HG02763 (cell line): ENCODE data around the gene PREX1.

Experiments
- ATAC-seq: cut with Tn5 transposase; IDR thresholded peaks from one replicate; pipeline ENCODE4 v1.9.1; 2021; ENCODE audit warnings: mild to moderate bottlenecking, moderate library complexity; ENCODE audit not compliant: unreplicated experiment

Gene PREX1

DNA sequence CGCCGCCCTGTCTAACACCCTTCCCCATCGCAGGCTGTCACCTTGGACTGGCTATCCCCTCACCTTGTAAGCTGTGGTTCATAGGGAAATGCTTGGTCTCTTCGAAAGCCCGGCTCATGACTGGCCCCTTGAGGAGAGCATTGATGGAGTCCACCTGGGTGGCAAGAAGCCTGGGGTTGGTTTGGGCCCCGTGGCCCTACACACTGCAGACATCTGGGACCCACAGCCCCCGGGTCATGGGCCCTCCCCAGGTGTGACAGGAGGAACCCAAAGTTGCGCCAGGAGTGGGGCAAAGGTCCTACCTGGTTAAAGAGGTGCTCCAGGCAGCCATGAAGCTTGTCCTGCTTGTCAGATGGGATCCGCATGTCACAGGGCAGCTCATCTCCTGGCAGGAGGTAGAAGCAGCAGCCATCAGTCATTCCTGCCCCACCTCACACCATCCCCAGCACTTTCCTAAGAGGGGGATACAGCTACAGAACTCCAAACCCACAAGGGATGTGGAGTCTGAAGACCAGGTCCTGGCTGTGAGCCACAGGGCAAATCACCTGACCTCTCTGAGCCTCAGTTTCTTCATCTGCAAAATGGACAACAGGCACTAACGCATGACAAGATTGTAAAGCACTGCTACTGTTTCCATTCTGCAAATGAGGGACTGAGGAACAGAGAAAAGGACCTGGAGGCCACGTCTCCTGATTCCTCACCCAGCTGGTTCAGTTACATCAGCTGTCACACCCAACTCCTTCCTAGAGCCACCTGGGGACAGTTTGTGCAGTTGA, 185.5 kb downstream of the PREX1 start:
- ATAC-seq: no peak

DNA sequence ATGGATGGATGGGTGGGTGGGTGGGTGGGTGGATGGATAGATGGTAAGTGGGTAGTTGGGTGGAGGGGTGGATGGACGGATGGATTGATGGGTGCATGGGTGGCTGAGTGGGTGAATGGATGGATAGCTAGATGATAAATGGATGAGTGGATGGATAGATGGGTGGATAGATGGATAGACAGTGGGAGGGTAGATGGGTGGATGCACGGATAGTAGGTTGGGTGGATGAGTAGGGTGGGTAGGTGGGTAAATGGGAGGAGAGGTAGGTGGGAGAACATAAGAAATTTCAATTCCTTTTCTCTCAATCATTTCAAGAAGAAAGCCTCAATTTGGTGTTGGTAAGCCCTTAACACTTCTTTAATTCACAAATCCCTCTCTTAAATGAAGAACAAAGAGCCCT, 186.9 kb downstream of the PREX1 start:
- ATAC-seq: no peak

DNA sequence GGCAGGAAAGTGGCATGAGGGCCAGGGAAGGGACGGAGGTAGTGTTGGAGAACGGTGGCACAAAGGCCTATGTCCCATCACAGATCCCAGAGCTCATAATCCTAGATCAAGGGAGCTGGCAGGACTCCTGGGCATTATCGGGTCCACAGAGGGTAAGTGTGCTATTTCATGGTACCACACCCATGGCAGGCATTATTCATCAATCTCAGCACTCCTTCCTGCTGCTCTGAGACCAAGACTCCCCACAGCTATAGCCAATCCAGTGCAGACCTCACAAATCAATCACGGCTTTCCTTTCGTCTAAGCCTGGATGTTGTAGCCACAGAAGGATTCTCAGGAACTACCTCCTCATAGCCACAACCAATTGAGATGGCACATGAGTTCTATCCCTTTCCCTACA, 187.9 kb downstream of the PREX1 start:
- no peak for ATAC-seq

DNA sequence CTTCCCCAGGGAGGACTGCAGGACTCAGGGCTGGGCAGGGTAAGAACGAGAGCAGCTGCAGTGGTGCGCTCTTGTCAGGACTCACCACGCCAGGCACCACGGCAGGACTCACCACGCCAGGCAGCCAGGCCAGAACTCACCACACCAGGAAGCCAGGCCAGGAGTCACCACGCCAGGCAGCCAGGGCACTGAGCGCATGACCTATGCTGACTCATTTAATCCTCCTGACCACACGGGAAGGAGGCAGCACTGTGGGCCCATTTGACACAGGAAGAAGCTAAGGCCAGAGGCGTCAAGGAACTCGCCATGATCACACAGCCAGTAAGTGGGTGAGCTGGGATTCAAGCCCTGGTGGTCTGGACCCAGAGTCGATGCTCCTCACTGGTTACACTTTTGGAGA, 189.3 kb downstream of the PREX1 start:
- ATAC-seq: no peak

DNA sequence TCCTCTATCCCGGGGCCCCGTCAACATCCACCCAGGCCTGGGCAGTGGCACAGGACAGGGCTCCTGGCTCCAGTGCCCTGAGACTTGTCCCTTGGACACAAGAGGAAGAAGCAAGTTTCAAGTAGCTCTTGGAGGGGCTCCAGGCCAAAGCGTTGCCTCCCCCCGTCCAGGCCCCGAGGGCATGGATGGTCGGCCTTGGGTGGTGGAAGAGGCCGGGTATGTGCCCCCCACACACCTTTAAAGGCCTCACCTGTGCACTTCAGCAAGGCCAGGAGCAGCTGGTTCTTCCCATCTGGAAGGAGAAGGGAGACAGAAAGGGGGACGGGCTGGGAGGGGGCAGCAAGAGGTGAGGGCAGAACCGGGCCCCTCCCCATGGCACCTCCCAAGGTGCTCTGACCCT, 190.3 kb downstream of the PREX1 start:
- ATAC-seq: no peak

DNA sequence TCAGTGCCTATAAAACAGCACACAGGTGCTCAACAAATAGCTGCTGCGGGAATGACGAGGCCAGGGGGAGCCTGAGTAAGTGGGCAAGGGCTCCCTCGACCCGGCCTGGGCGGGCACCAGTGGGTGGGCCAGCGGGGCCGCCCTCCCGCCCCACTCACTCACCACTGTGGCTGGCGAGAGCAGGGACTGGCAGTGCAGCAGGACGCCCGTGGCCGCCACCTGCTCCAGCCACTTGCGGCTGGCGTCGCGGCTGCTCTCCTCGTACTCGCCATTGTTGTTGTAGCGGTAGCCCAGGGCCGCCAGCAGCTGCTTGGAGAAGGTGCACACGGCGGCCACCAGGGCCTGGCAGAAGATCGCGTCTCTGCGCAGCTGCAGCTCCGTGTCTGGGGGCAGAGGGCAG, 191.5 kb downstream of the PREX1 start:
- no peak for ATAC-seq

DNA sequence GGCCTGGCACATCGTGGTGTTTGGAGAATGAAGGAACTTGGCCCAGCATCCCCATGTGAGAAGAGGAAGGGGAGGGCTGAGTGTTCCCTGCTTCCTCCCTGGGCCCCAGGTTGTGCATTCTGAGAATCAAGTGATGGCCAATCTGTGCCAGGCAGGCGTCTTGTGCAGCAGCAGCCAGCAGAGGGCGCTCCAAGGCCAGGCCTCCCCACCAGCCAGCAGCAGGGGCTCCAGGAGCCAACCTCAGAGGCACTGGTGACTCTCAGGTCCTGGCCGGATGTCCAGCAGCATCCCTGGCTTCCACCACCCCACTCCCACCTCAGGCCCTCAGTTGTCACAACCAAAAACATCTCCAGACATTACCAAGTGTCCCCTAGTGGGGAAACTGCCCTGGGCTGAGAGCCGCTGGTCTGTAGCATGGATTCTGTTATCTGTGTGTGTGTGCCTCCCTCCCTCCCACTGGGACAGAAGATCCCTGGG, 192.0 kb downstream of the PREX1 start:
- ATAC-seq: no peak

DNA sequence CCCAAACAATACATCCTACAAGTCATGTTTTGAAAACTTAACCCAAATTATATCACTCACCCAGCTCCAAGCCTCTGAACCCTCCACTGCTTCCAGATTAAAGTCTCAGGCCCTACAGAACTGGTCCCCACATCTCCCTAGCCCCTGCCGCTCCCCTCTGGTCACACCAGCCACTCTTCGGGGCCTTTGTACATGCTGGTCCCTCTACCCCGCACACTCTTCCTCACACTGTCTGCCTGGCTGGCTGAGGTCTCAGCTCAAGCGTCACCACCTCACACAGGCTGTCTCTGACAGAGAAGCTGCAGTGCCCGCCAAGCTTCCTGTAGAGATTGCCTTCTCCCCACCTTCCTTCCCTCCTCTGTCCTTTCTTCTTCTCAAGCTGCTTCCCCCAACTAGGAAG, 192.4 kb downstream of the PREX1 start:
- ATAC-seq: no peak

DNA sequence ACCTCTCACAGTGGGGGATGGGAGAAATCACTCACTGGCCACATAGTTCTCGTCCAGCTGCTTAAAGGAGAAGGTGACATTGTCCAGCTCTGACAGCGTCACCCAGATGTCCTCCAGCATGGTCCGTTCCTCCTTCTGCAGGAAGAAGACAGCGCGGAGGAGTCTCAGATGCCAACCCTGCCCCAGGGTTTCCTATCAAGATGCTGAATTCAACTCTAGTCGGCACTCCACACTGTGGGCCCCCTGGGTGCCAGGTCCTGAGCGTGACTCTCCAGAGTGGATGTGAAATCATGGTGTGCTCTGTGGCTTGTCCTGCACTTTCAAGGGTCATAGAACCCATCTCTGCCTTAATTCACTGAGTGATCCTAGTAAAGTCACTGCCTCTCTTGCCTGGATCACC, 193.2 kb downstream of the PREX1 start:
- ATAC-seq: no peak

DNA sequence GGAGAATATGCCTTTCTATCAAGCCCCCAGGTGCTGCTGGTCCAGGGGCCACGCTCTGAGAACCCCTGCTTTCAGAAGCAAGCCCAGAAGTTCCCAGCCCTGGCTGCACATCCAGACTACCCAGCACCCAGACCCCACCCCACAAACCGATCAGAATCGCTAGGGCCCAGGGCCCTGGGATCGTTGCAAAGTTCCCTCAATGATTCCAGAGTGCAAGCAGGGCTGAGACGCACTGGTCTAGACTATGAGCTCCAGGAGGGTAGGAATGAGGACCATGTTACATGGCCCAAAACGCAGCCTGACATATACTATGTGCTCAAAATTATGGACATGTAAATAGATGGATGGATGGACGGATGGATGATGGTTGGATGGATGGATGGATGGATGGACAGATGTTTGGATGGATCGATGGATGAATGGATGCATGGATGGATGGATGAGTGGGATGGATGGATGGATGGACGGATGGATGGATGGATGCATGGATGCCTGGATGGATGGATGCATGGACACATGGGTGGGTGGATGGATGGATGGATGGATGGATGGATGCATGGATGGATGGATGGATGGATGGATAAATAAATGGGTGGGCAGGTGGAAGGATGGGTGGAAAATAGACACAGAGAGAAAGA, 194.1 kb downstream of the PREX1 start:
- ATAC-seq: no peak

DNA sequence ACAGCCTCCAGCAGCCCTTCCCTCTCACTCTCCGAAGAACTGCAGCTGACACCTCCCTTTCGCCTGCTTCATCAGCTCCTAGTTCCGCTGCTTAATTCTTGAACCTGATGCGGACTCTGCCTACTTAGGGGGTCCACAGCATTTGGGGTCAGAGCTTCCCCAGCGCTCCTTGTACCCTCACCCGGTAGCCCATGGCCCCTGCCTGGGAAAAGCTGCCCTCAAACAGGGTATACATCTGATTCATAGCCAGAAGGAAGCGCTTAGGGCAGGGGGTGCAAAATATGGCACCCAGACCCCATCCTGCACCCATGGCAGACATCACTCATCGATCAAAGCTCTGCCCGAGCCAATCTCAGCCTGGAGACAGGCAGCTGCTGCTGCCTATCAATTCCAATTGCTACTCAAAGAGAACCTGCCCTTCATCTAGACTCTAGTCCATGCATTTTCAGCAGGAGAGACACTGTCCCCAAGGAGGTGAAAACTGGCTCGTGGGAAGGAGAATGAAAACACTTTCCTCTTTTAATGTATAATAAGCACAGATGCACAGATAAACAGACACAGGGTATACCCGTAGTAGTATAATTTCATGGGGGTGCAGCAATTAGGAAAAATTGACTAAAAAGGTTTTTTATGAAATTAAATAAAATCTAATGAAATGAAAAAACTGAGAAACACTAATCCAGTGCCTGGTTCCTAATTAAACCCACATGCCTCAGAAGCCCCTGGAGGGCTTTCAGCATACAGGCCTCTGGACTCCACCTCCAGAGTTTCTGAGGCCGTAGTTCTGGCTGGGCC, 194.8 kb downstream of the PREX1 start:
- ATAC-seq: no peak

DNA sequence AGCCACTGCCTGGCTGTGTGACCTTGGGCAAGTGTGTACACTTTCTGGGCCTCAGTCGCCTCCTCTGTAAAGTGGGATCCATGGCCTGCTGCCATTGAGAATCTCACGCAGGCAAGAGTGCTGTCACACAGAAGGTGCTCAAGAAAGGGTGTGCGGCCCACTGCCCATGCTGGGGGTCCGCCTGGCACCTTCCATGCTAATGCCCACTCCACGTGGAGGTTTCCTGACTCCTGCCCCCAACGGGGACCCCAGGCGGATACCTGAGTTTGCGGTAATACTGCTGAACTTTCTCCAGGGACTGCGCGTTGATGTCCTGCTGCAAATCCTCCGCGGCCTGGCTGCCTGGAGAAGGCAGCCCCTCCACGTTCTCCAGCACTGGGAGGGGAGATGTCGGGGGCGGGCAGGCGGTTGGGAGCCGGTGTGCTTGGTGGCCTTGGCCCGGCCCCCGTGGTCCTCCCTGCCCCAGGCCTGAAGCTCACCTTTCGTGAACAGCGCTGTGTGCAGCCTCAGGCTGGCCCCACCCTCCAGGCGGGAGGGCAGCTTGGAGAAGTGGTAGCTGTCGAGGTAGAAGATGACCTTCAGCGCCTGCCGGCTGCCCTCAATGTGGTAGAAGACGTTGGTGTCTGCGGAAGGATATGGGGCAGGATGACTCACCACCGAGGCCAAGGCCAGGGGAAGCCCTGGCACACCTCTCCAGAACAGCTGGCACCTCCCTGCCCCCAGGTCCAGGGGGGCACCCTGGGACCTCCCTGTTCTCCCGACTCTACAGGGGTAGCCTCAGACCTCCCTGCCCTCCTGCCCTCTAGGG, 195.6 kb downstream of the PREX1 start:
- no peak for ATAC-seq

DNA sequence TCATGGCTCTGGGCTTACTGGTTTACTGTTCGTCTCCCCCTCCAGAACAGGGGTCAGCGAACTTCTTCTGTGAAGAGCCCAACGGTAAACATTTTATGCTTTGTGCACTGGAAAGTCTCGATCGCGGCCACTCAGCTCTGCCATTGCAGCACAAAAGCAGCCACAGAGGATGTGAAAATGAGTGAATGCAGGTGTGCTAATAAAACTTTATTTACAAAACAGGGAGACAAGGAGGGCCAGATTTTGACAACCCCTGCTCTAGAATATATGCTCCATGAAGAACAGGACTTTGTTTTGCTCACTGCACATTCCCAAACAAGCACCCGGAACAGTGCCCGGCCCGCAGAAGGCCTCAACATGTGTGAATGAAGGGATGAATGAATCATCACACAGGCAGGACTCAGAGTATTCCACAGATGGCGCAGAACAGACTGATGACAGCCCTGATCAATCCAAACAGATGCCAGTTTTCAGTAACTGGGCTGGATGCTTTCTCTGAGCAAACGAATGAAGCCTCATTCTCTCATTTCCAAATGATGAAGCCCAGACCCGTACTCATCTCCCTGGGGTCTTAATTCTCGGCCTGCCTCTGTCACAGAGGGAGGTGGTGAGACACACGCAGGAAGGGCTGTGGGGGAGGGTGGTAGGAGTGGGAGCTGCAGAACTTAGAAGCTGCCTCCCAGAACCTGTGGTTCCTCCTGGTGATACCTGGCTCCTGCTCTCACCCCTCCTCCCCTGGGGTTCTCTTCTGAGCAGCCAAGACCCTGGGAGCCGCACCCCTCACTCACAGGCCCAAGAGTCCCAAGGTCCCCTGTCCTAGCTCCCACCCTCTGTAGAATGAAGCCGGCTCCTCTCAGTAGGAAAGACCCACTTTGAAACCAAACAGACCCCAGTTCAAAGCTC, 196.4 kb downstream of the PREX1 start:
- no peak for ATAC-seq

DNA sequence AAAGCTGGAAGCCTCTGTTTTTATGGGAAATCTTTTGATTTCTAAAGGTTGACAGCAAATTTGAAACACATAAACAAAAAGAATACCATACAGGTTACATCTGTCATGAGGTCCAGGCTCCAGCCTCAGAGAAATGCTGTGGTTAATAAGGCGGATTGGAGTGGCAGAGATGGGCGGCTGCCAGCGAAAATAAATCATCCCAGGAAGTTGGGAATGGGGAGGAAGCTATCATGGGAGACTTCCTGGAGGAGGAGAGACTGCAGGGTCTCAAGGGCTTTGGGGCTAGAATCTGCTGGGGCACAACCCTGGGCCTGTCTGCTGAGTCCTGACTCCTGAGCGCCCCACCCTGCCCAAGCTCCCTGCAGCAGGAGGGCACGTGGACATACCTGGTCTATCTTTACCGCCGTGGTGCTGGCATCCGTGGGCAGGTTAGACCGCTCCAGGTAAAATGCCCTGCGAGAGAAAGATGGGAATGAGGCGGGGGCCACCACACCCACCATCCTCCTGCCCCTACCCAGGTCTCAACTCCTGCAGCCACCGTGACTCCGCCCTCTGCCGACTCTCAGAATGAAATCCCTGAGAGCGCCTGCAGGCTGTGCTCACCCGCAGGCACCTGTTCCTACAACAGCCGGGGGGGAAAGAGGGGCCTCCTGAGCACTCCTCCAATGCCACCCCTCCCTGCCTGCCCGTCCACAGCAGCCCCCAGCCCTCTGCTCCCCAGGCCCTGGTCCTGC, 197.3 kb downstream of the PREX1 start:
- no peak for ATAC-seq

DNA sequence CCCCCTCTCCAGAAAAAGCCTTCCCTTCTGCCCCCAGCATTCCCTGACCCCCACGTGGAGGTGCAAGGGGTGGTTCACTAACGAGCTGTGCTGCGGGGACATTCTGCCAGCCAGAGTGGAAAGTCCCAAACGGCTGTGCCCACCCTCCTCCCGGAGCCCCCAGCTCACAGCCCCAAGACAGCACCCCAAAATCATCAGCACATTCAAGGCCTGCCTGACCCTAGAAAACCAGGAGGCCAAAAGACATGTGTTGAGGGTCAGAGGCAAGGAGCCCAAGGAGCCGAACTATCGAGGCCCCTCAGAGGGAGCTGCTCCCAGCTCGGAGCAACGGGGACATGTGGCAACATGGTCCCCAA, 197.9 kb downstream of the PREX1 start:
- no peak for ATAC-seq

DNA sequence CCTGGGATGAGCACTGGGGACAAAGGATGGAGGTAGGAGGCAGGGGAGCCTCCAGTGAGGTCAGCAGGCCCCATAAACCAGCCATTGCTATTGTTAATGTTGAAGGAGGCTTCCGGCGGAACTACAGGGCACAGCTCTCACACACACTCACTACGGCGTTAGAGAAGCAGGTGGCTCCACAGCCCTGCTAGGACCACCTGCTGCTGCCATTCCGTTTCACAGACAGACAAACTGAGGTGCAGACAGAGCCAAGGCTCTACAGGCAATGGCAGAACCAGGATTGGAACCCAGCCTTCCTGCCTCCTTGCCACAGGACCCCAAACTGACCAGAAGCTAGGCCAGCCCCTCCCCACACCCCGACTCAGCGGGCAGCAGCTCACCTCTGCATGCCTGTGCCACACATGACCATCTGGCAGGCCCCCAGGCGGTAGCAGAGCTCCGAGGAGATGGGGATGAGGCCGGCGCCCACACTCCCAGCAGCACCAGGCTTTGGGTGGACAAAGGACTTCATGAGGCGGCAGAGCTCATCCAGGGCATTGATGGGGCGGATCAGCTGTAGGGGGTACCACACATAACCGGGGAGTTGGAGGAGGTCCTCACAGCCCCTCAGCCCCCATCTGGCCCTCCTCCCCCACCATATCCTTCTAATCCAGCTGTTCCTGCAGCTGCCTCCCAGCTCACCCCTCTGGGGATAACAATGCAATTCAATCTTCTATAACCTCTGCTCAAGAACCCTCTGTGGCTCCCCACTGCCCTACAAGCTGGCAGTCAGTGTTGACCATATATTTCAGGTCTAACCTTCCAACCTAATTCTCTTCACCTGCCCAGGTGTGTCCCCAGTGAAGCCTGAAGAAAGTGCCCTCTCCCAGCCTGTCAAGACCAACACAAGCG, 198.5 kb downstream of the PREX1 start:
- no peak for ATAC-seq

DNA sequence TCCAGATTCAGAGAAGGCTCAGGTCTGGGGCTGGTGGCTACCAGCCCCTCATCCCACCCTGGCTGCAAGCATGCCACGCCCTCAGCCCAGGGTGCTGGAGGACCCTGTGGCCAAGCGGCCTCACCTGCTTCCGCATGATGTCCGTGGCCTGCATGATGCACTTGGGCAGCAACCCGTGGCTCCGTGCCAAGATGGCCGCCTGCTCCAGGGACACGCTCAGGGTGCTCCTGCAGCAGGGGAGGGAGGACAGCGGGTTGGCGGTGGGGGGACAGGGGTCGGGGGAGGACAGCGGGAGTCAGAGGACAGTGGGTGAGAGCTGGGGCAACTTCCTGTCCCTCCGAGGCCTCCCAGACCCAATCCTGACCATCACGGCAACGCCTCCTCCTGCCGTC, 200.1 kb downstream of the PREX1 start:
- no peak for ATAC-seq

DNA sequence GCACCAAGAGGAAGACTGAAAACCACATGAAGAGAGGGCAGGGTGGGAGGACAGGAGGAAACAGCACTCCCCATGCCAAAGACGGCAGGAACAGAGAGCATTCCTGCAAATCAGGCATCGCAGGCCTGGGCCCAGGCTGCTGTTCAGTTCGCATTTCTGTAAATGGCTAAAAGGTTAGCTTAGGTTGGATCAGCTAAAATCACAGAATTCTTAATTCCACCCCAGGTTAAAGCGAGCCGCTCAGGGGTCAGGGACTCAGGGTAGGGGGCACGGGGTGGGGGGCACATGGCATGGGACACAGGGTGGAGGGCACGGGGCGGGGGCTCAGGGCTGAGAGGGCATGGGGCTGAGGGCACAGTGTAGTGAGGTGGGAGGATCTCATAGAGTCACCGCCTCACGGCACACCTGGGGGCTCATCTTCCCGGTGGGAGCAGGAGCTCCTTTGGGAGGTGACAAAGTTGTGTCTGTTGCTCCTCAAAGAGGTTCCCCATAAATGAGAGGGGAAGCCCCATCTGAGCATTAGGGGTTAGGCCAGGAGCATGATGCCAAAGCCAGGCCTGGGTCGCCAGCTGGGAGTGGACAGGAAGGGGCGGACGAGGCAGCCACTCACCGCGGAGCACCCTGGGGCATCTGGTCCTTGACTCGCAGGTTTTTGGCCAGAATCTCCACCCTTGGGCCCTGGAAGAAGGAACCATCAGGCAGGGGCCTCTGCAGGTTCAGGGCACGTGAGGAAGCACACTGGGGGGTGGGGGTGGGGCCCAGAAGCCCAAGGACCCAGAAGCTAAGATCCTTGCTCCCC, 200.7 kb downstream of the PREX1 start:
- ATAC-seq: no peak
